ENCODE results near the gene SPDEF.
A peak's percentile ranks its signal among the peaks of the same experiment; 100 is the strongest.

The SPDEF gene

DNA sequence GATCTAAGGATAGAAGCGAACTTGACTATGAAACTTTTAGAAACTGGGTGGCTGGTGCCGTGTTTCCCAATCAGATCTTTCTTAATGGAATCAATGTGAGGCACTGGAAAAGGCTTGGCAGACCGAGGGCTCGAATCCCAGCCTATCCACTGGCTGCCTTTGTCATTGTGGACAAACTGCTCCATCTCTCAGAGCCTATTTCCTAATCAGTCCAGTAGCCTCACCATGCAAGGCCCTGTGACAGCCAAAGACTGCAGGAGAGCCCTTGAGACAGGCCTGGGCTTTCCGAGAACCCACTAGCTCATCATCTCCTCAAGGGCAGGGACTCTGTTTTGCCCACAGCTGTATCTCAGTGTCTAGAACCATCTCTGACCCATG lies 43.4 kb downstream of the SPDEF start:
- peak; percentile 3 for DNase-seq
- Histone ChIP-seq H2BK15ac (ENCODE audit: low read depth, poor library complexity, severe bottlenecking) (no peak overlapping the region), H2BK12ac (ENCODE audit: low read length in 2 of 2) (no peak overlapping the region), H4K8ac (ENCODE audit: low read length) (no peak overlapping the region), H3K9me3 (ENCODE audit: control insufficient read depth, low read length) (no peaks in the 10 kb centered on the region), H3K18ac (ENCODE audit: low read depth in 1 of 2, low read length in 2 of 2) (no peak overlapping the region), H2AK5ac (ENCODE audit: low read length, severe bottlenecking) (no peak overlapping the region), H3K4me1 (ENCODE audit: control insufficient read depth, insufficient read depth, low read depth, low read length) (peaks cover 8% of the 10 kb centered on the region), H4K91ac (ENCODE audit: low read length) (no peak overlapping the region), H3K4me2 (ENCODE audit: low read length, poor library complexity, severe bottlenecking) (no peak overlapping the region), H3K79me1 (replicated peaks; ENCODE audit: low read length, poor library complexity, severe bottlenecking) (no peaks in the 10 kb centered on the region), H3K27ac (ENCODE audit: low read length, poor library complexity, severe bottlenecking) (no peak overlapping the region), H3K27me3 (ENCODE audit: control insufficient read depth in 1 of 2, insufficient read depth in 1 of 2, low read length in 2 of 2) (peaks cover 51 to 59% of the 10 kb centered on the region in 2 experiments), H3K36me3 (ENCODE audit: control insufficient read depth in 1 of 2, insufficient read depth in 2 of 2, low read depth in 1 of 2, low read length in 2 of 2) (peaks cover 0 to 4% of the 10 kb centered on the region in 2 experiments), H3K14ac (ENCODE audit: low read length in 2 of 2) (no peak overlapping the region), H2BK120ac (ENCODE audit: low read depth, low read length) (no peak overlapping the region), H3K9ac (ENCODE audit: low read length) (no peak overlapping the region), H3K4ac (ENCODE audit: low read depth in 1 of 2, low read length in 2 of 2) (no peak overlapping the region), H3K23ac (ENCODE audit: low read length in 2 of 2) (no peak overlapping the region), H2BK5ac (ENCODE audit: low read depth, low read length, poor library complexity, severe bottlenecking) (no peak overlapping the region), H2AFZ (ENCODE audit: low read depth, low read length) (no peak overlapping the region), H3K4me3 (ENCODE audit: insufficient read depth in 1 of 2, low read depth in 1 of 2, low read length in 2 of 2) (no peak overlapping the region)
- WGBS: 88% methylated on average over 5 of the region's 5 CpGs

DNA sequence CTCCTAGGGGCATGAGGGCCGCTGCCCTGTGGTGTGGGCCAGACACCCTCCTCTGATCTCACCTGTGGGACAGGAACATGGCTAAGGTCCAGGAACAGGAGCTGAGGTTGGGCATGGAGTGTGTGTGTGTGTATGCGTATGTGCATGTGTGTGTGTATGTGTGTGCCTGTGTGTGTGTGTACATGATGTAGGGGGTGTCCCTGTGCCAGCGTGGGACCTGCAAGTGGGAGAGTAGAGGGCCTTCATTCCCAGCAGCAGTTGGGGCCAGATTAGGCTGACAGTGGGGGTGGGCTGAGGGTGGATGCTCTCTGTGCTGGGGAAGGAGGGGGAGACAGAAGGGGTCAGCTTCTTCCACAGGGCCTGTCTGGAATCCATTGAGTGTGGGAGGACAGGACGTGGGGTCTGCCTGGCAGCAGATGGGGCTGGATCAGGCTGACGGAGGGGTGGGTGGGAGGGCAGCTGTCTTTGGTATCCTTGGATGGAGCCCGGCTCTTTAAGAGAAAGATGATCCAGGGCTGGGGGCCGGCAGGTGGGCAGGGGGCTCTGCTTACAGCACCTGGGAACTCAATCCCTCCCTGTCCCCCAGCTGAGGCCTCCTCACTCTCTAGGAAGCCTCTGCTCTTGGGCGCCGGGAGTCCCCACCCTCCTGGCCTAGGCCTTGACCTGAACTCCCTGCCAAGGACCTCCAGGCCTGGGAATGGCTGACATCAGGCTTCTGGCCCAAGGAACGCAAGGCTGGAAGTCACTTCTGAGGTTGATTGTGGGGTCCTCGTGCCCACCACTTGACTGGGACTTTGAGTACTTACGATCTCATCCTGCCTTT lies 44.0 kb downstream of the SPDEF start:
- DNase-seq: no peak

DNA sequence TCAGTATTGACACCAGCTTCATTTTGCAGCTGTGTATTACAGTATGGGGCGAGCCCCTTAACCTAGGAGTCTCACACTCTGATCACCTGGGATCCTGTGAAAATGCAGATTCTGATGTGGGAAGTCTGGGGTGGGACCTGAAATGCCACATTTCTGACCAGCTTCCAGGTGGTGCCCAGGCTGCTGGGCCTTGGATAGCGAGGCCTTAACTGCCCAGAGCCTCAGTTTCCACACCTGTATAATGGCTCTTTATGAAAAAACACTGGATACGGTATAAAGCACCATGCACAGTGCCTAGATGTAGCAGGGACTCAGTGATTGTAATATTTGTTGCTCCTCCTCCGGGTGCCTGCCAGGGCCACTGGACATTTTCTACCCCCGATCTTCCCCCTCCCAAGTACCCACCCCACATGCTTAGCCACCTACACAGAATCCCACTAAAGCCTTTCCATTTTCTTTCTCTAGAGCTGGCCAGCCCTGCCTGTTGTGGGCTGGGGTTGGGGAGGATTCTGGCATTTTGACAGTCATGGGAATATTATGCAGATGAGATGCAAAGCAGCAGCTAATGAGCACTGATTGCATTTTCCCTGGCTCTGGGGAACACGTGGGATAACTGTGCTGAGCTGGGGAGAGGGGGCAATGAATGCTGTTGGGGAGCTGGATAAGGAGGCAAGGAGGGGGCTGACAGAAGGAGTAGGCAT lies 44.8 kb downstream of the SPDEF start:
- no peak overlapping the region for H3K14ac ChIP-seq (ENCODE audit: low read length in 2 of 2)
- H3K18ac ChIP-seq (ENCODE audit: low read depth in 1 of 2, low read length in 2 of 2): no peak overlapping the region
- H4K91ac ChIP-seq (ENCODE audit: low read length): no peak overlapping the region
- H3K4ac ChIP-seq (ENCODE audit: low read depth in 1 of 2, low read length in 2 of 2): no peak overlapping the region
- H2BK15ac ChIP-seq (ENCODE audit: low read depth, poor library complexity, severe bottlenecking): no peak overlapping the region
- H3K36me3 ChIP-seq (ENCODE audit: control insufficient read depth in 1 of 2, insufficient read depth in 2 of 2, low read depth in 1 of 2, low read length in 2 of 2): peaks cover 0 to 4% of the 10 kb centered on the region in 2 experiments
- H4K8ac ChIP-seq (ENCODE audit: low read length): no peak overlapping the region
- DNase-seq: no peak
- H3K4me1 ChIP-seq (ENCODE audit: control insufficient read depth, insufficient read depth, low read depth, low read length): peaks cover 8% of the 10 kb centered on the region
- H3K79me1 ChIP-seq (replicated peaks; ENCODE audit: low read length, poor library complexity, severe bottlenecking): no peaks in the 10 kb centered on the region
- H2AK5ac ChIP-seq (ENCODE audit: low read length, severe bottlenecking): no peak overlapping the region
- H3K9ac ChIP-seq (ENCODE audit: low read length): no peak overlapping the region
- no peak overlapping the region for H2BK5ac ChIP-seq (ENCODE audit: low read depth, low read length, poor library complexity, severe bottlenecking)
- H3K27ac ChIP-seq (ENCODE audit: low read length, poor library complexity, severe bottlenecking): no peak overlapping the region
- no peak overlapping the region for H2BK120ac ChIP-seq (ENCODE audit: low read depth, low read length)
- no peak overlapping the region for H2BK12ac ChIP-seq (ENCODE audit: low read length in 2 of 2)
- no peak overlapping the region for H3K4me3 ChIP-seq (ENCODE audit: insufficient read depth in 1 of 2, low read depth in 1 of 2, low read length in 2 of 2)
- H3K9me3 ChIP-seq (ENCODE audit: control insufficient read depth, low read length): no peaks in the 10 kb centered on the region
- peaks cover 38 to 49% of the 10 kb centered on the region in 2 experiments for H3K27me3 ChIP-seq (ENCODE audit: control insufficient read depth in 1 of 2, insufficient read depth in 1 of 2, low read length in 2 of 2)
- 82% methylated on average over 4 of the region's 6 CpGs for WGBS
- H2AFZ ChIP-seq (ENCODE audit: low read depth, low read length): no peak overlapping the region
- H3K4me2 ChIP-seq (ENCODE audit: low read length, poor library complexity, severe bottlenecking): no peak overlapping the region
- no peak overlapping the region for H3K23ac ChIP-seq (ENCODE audit: low read length in 2 of 2)

More for the DNA sequence above, 44.0 kb downstream of the SPDEF start:
- Histone ChIP-seq H3K4me3 (ENCODE audit: insufficient read depth in 1 of 2, low read depth in 1 of 2, low read length in 2 of 2) (no peak overlapping the region), H3K79me1 (replicated peaks; ENCODE audit: low read length, poor library complexity, severe bottlenecking) (no peaks in the 10 kb centered on the region), H2BK120ac (ENCODE audit: low read depth, low read length) (no peak overlapping the region), H3K14ac (ENCODE audit: low read length in 2 of 2) (no peak overlapping the region), H3K23ac (ENCODE audit: low read length in 2 of 2) (peak overlapping the region in 1 of 2 experiments; percentile 2), H3K36me3 (ENCODE audit: control insufficient read depth in 1 of 2, insufficient read depth in 2 of 2, low read depth in 1 of 2, low read length in 2 of 2) (peaks cover 0 to 4% of the 10 kb centered on the region in 2 experiments), H2BK15ac (ENCODE audit: low read depth, poor library complexity, severe bottlenecking) (no peak overlapping the region), H3K4ac (ENCODE audit: low read depth in 1 of 2, low read length in 2 of 2) (no peak overlapping the region), H3K9ac (ENCODE audit: low read length) (no peak overlapping the region), H2BK12ac (ENCODE audit: low read length in 2 of 2) (no peak overlapping the region), H3K4me1 (ENCODE audit: control insufficient read depth, insufficient read depth, low read depth, low read length) (peaks cover 8% of the 10 kb centered on the region), H2AFZ (ENCODE audit: low read depth, low read length) (no peak overlapping the region), H3K27ac (ENCODE audit: low read length, poor library complexity, severe bottlenecking) (no peak overlapping the region), H2BK5ac (ENCODE audit: low read depth, low read length, poor library complexity, severe bottlenecking) (no peak overlapping the region), H3K18ac (ENCODE audit: low read depth in 1 of 2, low read length in 2 of 2) (no peak overlapping the region), H4K91ac (ENCODE audit: low read length) (no peak overlapping the region), H2AK5ac (ENCODE audit: low read length, severe bottlenecking) (no peak overlapping the region), H3K4me2 (ENCODE audit: low read length, poor library complexity, severe bottlenecking) (no peak overlapping the region), H3K27me3 (ENCODE audit: control insufficient read depth in 1 of 2, insufficient read depth in 1 of 2, low read length in 2 of 2) (peaks cover 45 to 53% of the 10 kb centered on the region in 2 experiments), H3K9me3 (ENCODE audit: control insufficient read depth, low read length) (no peaks in the 10 kb centered on the region), H4K8ac (ENCODE audit: low read length) (peak overlapping the region; percentile 30)
- 71% methylated on average over 11 of the region's 12 CpGs for WGBS

DNA sequence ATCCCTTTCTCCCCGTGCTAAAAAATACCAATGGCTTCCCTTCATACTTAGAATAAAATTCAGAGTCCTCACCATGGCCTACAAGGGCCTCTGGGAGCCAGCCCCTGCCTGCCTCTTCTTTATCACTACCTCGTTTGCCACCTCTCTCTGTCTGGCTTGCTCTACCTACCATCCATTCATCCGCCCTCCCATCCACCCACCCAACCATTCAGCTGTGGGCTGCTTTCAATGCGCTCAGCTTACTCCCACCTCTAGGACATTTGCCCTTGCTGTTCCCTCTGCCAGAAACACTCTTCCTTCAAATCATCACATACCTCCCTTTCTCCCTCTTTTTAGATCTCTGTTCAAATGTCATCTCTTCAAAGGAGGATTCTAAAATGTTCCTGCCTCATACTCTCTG lies 45.8 kb downstream of the SPDEF start:
- Histone ChIP-seq H3K4me1 (ENCODE audit: control insufficient read depth, insufficient read depth, low read depth, low read length) (peaks cover 8% of the 10 kb centered on the region), H2BK120ac (ENCODE audit: low read depth, low read length) (no peak overlapping the region), H3K4me2 (ENCODE audit: low read length, poor library complexity, severe bottlenecking) (no peak overlapping the region), H3K79me1 (replicated peaks; ENCODE audit: low read length, poor library complexity, severe bottlenecking) (no peaks in the 10 kb centered on the region), H3K23ac (ENCODE audit: low read length in 2 of 2) (no peak overlapping the region), H3K9me3 (ENCODE audit: control insufficient read depth, low read length) (no peaks in the 10 kb centered on the region), H2AFZ (ENCODE audit: low read depth, low read length) (no peak overlapping the region), H3K9ac (ENCODE audit: low read length) (no peak overlapping the region), H3K4ac (ENCODE audit: low read depth in 1 of 2, low read length in 2 of 2) (no peak overlapping the region), H2BK5ac (ENCODE audit: low read depth, low read length, poor library complexity, severe bottlenecking) (no peak overlapping the region), H3K27me3 (ENCODE audit: control insufficient read depth in 1 of 2, insufficient read depth in 1 of 2, low read length in 2 of 2) (peaks cover 27 to 42% of the 10 kb centered on the region in 2 experiments), H4K8ac (ENCODE audit: low read length) (no peak overlapping the region), H3K36me3 (ENCODE audit: control insufficient read depth in 1 of 2, insufficient read depth in 2 of 2, low read depth in 1 of 2, low read length in 2 of 2) (peaks cover 0 to under 1% of the 10 kb centered on the region in 2 experiments), H2AK5ac (ENCODE audit: low read length, severe bottlenecking) (no peak overlapping the region), H3K18ac (ENCODE audit: low read depth in 1 of 2, low read length in 2 of 2) (no peak overlapping the region), H3K27ac (ENCODE audit: low read length, poor library complexity, severe bottlenecking) (no peak overlapping the region), H2BK15ac (ENCODE audit: low read depth, poor library complexity, severe bottlenecking) (no peak overlapping the region), H3K4me3 (ENCODE audit: insufficient read depth in 1 of 2, low read depth in 1 of 2, low read length in 2 of 2) (no peak overlapping the region), H4K91ac (ENCODE audit: low read length) (no peak overlapping the region), H2BK12ac (ENCODE audit: low read length in 2 of 2) (no peak overlapping the region), H3K14ac (ENCODE audit: low read length in 2 of 2) (no peak overlapping the region)
- WGBS: 87% methylated on average over 4 of the region's 4 CpGs
- no peak for DNase-seq
